ENCODE data around the gene CARNS1. TPM values are rescaled to one million over a fixed set of nuclear protein-coding genes. Genes with fewer than 3 reads are reported as not detected.
A peak's percentile ranks its signal among the peaks of the same experiment; 100 is the strongest.

The CARNS1 gene
- total and polyA plus RNA-seq, 9 of the 15 experiments (the other 6 are each of a cell fraction or from before 2014, with no cell fraction given) = 0.01 to 0.18 (median 0.06) TPM; not detected in 3

- TF ChIP-seq ZNF143 (CRISPR knock-in tag; IDR thresholded peaks at IDR 0.05) = 0 out of 2 replicates have a peak, but pooled peaks have one; percentile 35
- no peak; the same call in 1 of the 2 replicates for TF ChIP-seq FOXP1 (CRISPR knock-in tag; IDR thresholded peaks at IDR 0.05)
- TF ChIP-seq, protein P1, sequence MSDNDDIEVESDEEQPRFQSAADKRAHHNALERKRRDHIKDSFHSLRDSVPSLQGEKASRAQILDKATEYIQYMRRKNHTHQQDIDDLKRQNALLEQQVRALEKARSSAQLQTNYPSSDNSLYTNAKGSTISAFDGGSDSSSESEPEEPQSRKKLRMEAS (CRISPR knock-in tag; IDR thresholded peaks at IDR 0.05) = peak; percentile 51
- TF ChIP-seq RCOR1 (IDR thresholded peaks at IDR 0.05; ENCODE audit: borderline replicate concordance in 1 of 2, low read depth in 2 of 2, low read length in 2 of 2) = peak in 1 of 2 experiments; percentile 25; a peak in 1 of 4 replicates
- TF ChIP-seq ZNF24 (IDR thresholded peaks at IDR 0.05) = no peak
- TF ChIP-seq NR4A1 (CRISPR knock-in tag; IDR thresholded peaks at IDR 0.05) = no peak
- TF ChIP-seq NR4A1 (tag; IDR thresholded peaks at IDR 0.05) = peak; percentile 86
- 0 out of 2 replicates have a peak, but pooled peaks have one; percentile 12 for TF ChIP-seq SMAD3 (CRISPR knock-in tag; conservative IDR thresholded peaks at IDR 0.05)
- no peak for TF ChIP-seq BCOR (IDR thresholded peaks at IDR 0.05)
- peak; percentile 87 for TF ChIP-seq MTA3 (IDR thresholded peaks at IDR 0.05; ENCODE audit: borderline replicate concordance)
- peak; percentile 52 for TF ChIP-seq TBP (optimal IDR thresholded peaks at IDR 0.05; ENCODE audit: low read depth, low read length)
Measured at GRCh38 chr11:67463680-67464410, 48.4 kb downstream of the CARNS1 start (continued).

All from K562 (cell line).